ENCODE data around the gene TRMT112. TPM values are rescaled to one million over a fixed set of nuclear protein-coding genes. Genes with fewer than 3 reads are reported as not detected.
A peak's percentile ranks its signal among the peaks of the same experiment; 100 is the strongest.

TRMT112 gene
- total and polyA plus RNA-seq, 10 of the 15 experiments (the other 5 are each of a cell fraction or from before 2014, with no cell fraction given) = 212 to 455 (median 308) TPM

DNA sequence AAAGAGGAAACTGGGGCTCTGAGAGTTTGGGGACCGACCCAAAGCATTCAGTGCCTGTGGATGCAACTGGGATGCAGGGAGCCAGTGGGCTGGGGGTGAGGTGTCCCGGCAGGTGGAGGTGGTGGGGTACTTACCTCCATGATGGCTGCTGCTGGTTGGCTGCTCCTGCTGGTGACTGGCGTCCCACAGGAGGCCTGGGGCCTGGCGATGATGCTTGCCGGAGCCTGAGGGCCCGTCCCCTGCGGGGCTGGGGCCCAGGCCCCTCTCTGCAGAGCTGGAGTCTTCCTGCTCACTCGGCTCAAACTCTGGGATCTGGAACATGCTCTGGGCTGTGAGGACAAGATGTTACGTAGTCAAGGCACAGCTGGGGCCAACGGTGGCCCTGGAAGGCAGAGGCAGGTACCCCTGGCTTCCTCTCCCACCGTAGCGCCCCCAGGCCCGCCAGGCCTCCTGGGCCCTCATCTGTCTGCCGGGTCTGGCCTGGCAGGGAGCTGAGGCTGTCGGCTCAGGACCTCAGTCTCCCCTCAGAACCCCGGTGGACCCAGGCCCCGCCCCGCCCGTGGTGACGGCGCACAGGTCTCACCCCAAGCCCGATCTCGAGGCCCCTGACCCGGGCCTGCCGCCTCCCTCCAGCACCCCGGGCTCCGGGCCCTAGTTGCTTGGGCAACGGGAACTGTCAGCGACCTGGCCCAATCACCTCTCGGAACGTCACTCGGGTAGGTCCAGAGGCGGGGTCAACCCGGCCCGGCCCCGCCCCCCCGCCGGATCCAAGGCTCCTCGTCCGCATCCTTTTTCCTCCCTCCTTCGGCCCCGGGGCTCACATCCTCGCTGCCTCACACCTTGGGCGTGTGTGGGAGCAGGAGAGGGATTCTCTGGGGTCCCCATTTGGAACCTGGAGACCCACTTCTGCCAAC is 33.1 kb downstream of the TRMT112 start, which contains the start of gene BAD (continued):
- TF ChIP-seq IRF3 (IDR thresholded peaks at IDR 0.05) (peak; percentile 59), HDGF (IDR thresholded peaks at IDR 0.05) (0 out of 2 replicates have a peak, but pooled peaks have one; percentile 21), BACH1 (IDR thresholded peaks at IDR 0.05; ENCODE audit: borderline replicate concordance) (0 out of 2 replicates have a peak, but pooled peaks have one; percentile 19), HSF1 (IDR thresholded peaks at IDR 0.05; ENCODE audit: low read depth, low read length) (no peak), MXI1 (IDR thresholded peaks at IDR 0.05; ENCODE audit: low read depth, low read length) (peak; percentile 88), FOS (IDR thresholded peaks at IDR 0.05; ENCODE audit: borderline replicate concordance, extremely low read depth, insufficient read length) (no peak), BCLAF1 (IDR thresholded peaks at IDR 0.05) (no peak), SIX5 (IDR thresholded peaks at IDR 0.05; ENCODE audit: low read depth, low read length, severe bottlenecking) (no peak), KLF5 (IDR thresholded peaks at IDR 0.05; ENCODE audit: partially characterized antibody) (no peak), NBN (IDR thresholded peaks at IDR 0.05) (peak; percentile 64; the same call in 1 of the 2 replicates), ATF7 (IDR thresholded peaks at IDR 0.05; ENCODE audit: low read depth) (0 out of 2 replicates have a peak, but pooled peaks have one; percentile 33), BMI1 (IDR thresholded peaks at IDR 0.05; ENCODE audit: borderline replicate concordance) (peak; percentile 92), SMARCA5 (IDR thresholded peaks at IDR 0.05) (no peak), ESRRA (IDR thresholded peaks at IDR 0.05; ENCODE audit: low read length) (no peak), PAX8 (IDR thresholded peaks at IDR 0.05) (no peak), STAT1 (conservative IDR thresholded peaks at IDR 0.05) (no peak), SP1 (IDR thresholded peaks at IDR 0.05; ENCODE audit: low read depth, low read length) (peak; percentile 93), BCL11A (IDR thresholded peaks at IDR 0.05; ENCODE audit: low read depth, low read length) (no peak), ZBED1 (IDR thresholded peaks at IDR 0.05; ENCODE audit: borderline replicate concordance) (no peak), SMAD5 (IDR thresholded peaks at IDR 0.05; ENCODE audit: low read depth) (no peak)
- TF ChIP-seq, protein P1, sequence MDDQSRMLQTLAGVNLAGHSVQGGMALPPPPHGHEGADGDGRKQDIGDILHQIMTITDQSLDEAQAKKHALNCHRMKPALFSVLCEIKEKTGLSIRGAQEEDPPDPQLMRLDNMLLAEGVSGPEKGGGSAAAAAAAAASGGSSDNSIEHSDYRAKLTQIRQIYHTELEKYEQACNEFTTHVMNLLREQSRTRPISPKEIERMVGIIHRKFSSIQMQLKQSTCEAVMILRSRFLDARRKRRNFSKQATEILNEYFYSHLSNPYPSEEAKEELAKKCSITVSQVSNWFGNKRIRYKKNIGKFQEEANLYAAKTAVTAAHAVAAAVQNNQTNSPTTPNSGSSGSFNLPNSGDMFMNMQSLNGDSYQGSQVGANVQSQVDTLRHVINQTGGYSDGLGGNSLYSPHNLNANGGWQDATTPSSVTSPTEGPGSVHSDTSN (IDR thresholded peaks at IDR 0.05; ENCODE audit: insufficient replicate concordance, low read depth, low read length) = peak; percentile 93
- TF ChIP-seq, protein P2, sequence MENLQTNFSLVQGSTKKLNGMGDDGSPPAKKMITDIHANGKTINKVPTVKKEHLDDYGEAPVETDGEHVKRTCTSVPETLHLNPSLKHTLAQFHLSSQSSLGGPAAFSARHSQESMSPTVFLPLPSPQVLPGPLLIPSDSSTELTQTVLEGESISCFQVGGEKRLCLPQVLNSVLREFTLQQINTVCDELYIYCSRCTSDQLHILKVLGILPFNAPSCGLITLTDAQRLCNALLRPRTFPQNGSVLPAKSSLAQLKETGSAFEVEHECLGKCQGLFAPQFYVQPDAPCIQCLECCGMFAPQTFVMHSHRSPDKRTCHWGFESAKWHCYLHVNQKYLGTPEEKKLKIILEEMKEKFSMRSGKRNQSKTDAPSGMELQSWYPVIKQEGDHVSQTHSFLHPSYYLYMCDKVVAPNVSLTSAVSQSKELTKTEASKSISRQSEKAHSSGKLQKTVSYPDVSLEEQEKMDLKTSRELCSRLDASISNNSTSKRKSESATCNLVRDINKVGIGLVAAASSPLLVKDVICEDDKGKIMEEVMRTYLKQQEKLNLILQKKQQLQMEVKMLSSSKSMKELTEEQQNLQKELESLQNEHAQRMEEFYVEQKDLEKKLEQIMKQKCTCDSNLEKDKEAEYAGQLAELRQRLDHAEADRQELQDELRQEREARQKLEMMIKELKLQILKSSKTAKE (IDR thresholded peaks at IDR 0.05; ENCODE audit: low read depth, poor library complexity, severe bottlenecking) = no peak

Data from GM12878 (cell line).